NB4 (cell line): Measurements from ENCODE around the gene C10orf88.

ENCODE experiments used
- MYC ChIP-seq: IDR thresholded peaks from 2 replicates; pipeline ENCODE4 v1.6.1; 2011; ENCODE audit warnings: low read depth, low read length
- POLR2A ChIP-seq: IDR thresholded peaks from 2 replicates; pipeline ENCODE4 v1.6.1; 2011; ENCODE audit warnings: mild to moderate bottlenecking; ENCODE audit not compliant: insufficient read length; ENCODE audit errors: extremely low read depth
- TF ChIP-seq, protein P1 (sequence below): IDR thresholded peaks from one replicate; pipeline ENCODE4 v1.5.1; 2012; ENCODE audit warnings: low read depth, low read length
- TF ChIP-seq, protein P2 (sequence below): IDR thresholded peaks from 2 replicates; pipeline ENCODE4 v1.6.1; 2011; ENCODE audit warnings: low read depth, low read length

DNA sequence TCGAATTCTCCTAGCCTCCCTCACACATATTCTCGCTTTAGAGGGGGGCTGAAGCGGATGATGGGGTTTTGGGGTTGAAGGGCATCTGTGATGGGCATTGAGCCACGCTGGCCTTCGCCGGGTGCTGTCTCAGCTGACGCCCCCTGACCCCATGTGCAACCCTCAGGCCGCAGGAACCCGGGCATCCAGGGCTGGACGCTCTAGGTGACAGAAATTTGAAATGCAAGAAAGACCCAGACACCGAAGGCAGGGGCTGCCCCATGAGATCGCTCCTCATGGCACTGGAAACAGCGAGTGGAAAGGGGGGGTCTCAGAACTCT is 664 bp upstream of the C10orf88 start:
- TF ChIP-seq, protein P1, sequence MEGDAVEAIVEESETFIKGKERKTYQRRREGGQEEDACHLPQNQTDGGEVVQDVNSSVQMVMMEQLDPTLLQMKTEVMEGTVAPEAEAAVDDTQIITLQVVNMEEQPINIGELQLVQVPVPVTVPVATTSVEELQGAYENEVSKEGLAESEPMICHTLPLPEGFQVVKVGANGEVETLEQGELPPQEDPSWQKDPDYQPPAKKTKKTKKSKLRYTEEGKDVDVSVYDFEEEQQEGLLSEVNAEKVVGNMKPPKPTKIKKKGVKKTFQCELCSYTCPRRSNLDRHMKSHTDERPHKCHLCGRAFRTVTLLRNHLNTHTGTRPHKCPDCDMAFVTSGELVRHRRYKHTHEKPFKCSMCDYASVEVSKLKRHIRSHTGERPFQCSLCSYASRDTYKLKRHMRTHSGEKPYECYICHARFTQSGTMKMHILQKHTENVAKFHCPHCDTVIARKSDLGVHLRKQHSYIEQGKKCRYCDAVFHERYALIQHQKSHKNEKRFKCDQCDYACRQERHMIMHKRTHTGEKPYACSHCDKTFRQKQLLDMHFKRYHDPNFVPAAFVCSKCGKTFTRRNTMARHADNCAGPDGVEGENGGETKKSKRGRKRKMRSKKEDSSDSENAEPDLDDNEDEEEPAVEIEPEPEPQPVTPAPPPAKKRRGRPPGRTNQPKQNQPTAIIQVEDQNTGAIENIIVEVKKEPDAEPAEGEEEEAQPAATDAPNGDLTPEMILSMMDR = no peak
- TF ChIP-seq POLR2A (no peak), MYC (no peak)
- TF ChIP-seq, protein P2, sequence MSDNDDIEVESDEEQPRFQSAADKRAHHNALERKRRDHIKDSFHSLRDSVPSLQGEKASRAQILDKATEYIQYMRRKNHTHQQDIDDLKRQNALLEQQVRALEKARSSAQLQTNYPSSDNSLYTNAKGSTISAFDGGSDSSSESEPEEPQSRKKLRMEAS = no peak
